ENCODE data around the gene MCIDAS. TPM values are rescaled to one million over a fixed set of nuclear protein-coding genes. Genes with fewer than 3 reads are reported as not detected.

Gene MCIDAS
- polyA plus RNA-seq, 1 of the 3 experiments (the other 2 are of a cell fraction): not detected

DNA sequence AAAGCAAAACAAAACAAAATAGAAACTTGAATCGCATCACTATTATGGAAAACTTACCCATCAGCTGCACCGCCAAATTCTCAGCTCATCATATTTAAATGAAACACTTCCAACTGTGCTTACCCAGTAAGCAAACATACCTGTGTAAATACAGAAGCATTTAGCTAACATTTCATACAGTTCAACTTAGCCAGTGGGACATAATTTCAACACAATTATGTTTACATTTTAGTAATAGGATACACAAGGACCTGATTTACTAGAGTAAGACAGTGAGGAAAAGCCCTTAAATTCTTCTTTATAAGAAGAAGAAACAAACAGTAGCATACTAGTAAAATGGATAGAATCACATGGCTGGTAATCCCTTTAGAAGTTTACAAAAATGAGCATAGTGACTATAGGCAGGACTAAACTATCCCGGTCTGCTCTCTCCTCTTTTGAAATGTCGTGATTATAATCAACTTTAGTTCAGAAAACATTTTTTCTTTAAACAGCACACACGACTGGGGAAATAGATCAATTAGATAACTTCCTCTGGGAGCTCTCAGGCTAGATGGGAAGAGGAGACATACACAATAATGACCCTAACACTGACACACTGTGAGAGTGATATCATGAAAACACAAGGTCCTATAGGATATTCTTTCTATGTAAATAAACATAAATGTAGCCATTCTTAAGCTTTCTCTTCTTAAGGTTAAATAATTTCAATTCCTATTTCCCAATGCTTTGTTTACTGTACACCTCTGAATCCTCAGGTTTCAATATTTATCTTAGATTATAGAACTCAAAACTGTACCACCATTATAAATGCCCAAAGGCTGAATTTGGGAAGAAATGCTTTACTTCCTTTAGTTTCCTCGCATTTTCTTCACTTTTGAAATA lies 38.2 kb downstream of the MCIDAS start:
- Histone ChIP-seq H3K4me1 (ENCODE audit: control insufficient read depth in 1 of 2, insufficient read depth in 2 of 2, low read depth in 1 of 2, low read length in 1 of 2) (no peaks in the 10 kb centered on the region), H3K27me3 (ENCODE audit: insufficient read depth) (peaks cover 47% of the 10 kb centered on the region), H3K27ac (ENCODE audit: low read depth in 2 of 2, low read length in 1 of 2) (no peak overlapping the region), H3K9ac (no peak overlapping the region), H4K20me1 (ENCODE audit: insufficient read depth) (no peaks in the 10 kb centered on the region), H3K9me3 (no peaks in the 10 kb centered on the region), H3K36me3 (replicated peaks in 1 of 2; ENCODE audit: control insufficient read depth in 1 of 2, insufficient read depth in 2 of 2, low read length in 1 of 2) (no peaks in the 10 kb centered on the region), H2AFZ (ENCODE audit: low read depth) (no peak overlapping the region), H3K4me2 (no peak overlapping the region), H3K79me2 (ENCODE audit: insufficient read depth) (no peaks in the 10 kb centered on the region), H3F3A (replicated peaks; ENCODE audit: insufficient read depth) (no peaks in the 10 kb centered on the region), H3K4me3 (ENCODE audit: low read depth in 2 of 2, low read length in 1 of 2) (no peak overlapping the region), H3K9me2 (no peaks in the 10 kb centered on the region)
- 25% methylated on average over 6 of the region's 6 CpGs for WGBS (ENCODE audit: low lambda C conversion rate)
- ChIA-PET CTCF (interaction anchor here (1.0 to 1.1 kb wide), 2 partner anchors 9 to 23 kb away, joined by 3 read pairs; no protein-coding TSS in a partner anchor), POLR2A (no interaction called here)
- DNase-seq: no peak
- TF ChIP-seq, protein P1, sequence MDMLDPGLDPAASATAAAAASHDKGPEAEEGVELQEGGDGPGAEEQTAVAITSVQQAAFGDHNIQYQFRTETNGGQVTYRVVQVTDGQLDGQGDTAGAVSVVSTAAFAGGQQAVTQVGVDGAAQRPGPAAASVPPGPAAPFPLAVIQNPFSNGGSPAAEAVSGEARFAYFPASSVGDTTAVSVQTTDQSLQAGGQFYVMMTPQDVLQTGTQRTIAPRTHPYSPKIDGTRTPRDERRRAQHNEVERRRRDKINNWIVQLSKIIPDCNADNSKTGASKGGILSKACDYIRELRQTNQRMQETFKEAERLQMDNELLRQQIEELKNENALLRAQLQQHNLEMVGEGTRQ (IDR thresholded peaks at IDR 0.05; ENCODE audit: borderline replicate concordance, low read depth, low read length): no peak
- TF ChIP-seq GABPA (IDR thresholded peaks at IDR 0.05; ENCODE audit: low read depth) (no peak), NFIC (IDR thresholded peaks at IDR 0.05; ENCODE audit: borderline replicate concordance) (no peak), MXI1 (IDR thresholded peaks at IDR 0.05; ENCODE audit: low read depth, low read length) (no peak), SMC3 (IDR thresholded peaks at IDR 0.05; ENCODE audit: low read depth, low read length) (no peak), ELF1 (IDR thresholded peaks at IDR 0.05) (no peak), EZH2phosphoT487 (IDR thresholded peaks at IDR 0.05; ENCODE audit: borderline replicate concordance, low read depth) (no peak), SIN3A (IDR thresholded peaks at IDR 0.05; ENCODE audit: borderline replicate concordance, low read depth, low read length) (no peak), MEF2A (IDR thresholded peaks at IDR 0.05; ENCODE audit: borderline replicate concordance, low read depth) (no peak), GATA2 (CRISPR knock-in tag; IDR thresholded peaks at IDR 0.05) (no peak), NRF1 (IDR thresholded peaks at IDR 0.05; ENCODE audit: low read depth, low read length) (no peak)
- TF ChIP-seq, protein P2, sequence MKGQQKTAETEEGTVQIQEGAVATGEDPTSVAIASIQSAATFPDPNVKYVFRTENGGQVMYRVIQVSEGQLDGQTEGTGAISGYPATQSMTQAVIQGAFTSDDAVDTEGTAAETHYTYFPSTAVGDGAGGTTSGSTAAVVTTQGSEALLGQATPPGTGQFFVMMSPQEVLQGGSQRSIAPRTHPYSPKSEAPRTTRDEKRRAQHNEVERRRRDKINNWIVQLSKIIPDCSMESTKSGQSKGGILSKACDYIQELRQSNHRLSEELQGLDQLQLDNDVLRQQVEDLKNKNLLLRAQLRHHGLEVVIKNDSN (IDR thresholded peaks at IDR 0.05; ENCODE audit: borderline replicate concordance, low read depth): no peak
- TF ChIP-seq, protein P3, sequence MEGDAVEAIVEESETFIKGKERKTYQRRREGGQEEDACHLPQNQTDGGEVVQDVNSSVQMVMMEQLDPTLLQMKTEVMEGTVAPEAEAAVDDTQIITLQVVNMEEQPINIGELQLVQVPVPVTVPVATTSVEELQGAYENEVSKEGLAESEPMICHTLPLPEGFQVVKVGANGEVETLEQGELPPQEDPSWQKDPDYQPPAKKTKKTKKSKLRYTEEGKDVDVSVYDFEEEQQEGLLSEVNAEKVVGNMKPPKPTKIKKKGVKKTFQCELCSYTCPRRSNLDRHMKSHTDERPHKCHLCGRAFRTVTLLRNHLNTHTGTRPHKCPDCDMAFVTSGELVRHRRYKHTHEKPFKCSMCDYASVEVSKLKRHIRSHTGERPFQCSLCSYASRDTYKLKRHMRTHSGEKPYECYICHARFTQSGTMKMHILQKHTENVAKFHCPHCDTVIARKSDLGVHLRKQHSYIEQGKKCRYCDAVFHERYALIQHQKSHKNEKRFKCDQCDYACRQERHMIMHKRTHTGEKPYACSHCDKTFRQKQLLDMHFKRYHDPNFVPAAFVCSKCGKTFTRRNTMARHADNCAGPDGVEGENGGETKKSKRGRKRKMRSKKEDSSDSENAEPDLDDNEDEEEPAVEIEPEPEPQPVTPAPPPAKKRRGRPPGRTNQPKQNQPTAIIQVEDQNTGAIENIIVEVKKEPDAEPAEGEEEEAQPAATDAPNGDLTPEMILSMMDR (IDR thresholded peaks at IDR 0.05): no peak
